Esophagus muscularis mucosa (tissue), 4 donors: ENCODE measurements around the gene NEK2.

ENCODE experiments used
- EP300 ChIP-seq: sonication (generic); formaldehyde crosslinking; IDR thresholded peaks from one replicate; pipeline ENCODE4 v1.6.1; 2017; ENCODE audit warnings: antibody characterized with exemption
- POLR2A ChIP-seq: fragments of 450-650 bp; IDR thresholded peaks from one replicate; pipeline ENCODE4 v1.6.1; 2017; ENCODE audit warnings: antibody characterized with exemption, moderate library complexity, mild to moderate bottlenecking, low read depth
- POLR2AphosphoS5 ChIP-seq, 2 donors: sonication (generic); formaldehyde crosslinking; IDR thresholded peaks; one replicate each; pipeline ENCODE4 v1.6.1; 2017; ENCODE audit warnings: antibody characterized with exemption in 2 of 2
- TF ChIP-seq, protein P1 (sequence below), 3 experiments: fragments of 200-600 bp in 2 of 3; fragments of 450-650 bp in 1 of 3; sonication (generic) in 2 of 3; IDR thresholded peaks; one replicate each; pipeline ENCODE4 v1.5.1; 2017 to 2019; ENCODE audit warnings: antibody characterized with exemption in 3 of 3, mild to moderate bottlenecking in 2 of 3, moderate library complexity in 1 of 3

GRCh38 chr1:211684791-211685190 lies 9.4 kb upstream of the NEK2 start:
- TF ChIP-seq, protein P1, sequence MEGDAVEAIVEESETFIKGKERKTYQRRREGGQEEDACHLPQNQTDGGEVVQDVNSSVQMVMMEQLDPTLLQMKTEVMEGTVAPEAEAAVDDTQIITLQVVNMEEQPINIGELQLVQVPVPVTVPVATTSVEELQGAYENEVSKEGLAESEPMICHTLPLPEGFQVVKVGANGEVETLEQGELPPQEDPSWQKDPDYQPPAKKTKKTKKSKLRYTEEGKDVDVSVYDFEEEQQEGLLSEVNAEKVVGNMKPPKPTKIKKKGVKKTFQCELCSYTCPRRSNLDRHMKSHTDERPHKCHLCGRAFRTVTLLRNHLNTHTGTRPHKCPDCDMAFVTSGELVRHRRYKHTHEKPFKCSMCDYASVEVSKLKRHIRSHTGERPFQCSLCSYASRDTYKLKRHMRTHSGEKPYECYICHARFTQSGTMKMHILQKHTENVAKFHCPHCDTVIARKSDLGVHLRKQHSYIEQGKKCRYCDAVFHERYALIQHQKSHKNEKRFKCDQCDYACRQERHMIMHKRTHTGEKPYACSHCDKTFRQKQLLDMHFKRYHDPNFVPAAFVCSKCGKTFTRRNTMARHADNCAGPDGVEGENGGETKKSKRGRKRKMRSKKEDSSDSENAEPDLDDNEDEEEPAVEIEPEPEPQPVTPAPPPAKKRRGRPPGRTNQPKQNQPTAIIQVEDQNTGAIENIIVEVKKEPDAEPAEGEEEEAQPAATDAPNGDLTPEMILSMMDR (IDR thresholded peaks at IDR 0.05), result no peak
- TF ChIP-seq POLR2A (no peak), POLR2AphosphoS5 (IDR thresholded peaks at IDR 0.05) (no peak), EP300 (no peak)
